Activated CD4-positive, alpha-beta T cell treated with anti-CD3 and anti-CD28 coated beads, Interleukin-2, amount 50 U/mL, for 16 hours (primary cell): ENCODE results near the gene IHH.

Experiments
- DNase-seq: peaks from one replicate; pipeline ENCODE4 v3.0.0-alpha.2; 2020

The IHH gene

DNA sequence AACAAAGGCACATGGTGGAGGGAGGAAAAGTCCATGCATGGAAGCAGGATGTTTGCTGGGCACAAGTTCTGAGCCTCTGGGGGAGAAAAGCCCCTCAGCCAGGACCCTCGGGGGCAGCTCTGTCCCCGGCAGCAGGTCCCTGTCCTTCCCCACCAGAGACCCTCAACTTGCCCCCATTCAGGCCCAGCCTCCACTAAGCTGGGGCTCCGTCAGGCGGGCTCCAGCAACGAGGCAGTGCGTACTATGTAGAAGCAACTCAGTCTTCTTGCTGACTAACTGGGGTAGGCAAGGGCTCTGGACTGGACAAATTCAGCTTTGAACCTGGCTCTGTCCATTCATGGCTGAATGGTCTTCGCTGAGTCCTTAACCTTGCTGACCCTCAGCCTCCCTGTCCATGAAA, 42.4 kb downstream of the IHH start:
- no peak for DNase-seq

DNA sequence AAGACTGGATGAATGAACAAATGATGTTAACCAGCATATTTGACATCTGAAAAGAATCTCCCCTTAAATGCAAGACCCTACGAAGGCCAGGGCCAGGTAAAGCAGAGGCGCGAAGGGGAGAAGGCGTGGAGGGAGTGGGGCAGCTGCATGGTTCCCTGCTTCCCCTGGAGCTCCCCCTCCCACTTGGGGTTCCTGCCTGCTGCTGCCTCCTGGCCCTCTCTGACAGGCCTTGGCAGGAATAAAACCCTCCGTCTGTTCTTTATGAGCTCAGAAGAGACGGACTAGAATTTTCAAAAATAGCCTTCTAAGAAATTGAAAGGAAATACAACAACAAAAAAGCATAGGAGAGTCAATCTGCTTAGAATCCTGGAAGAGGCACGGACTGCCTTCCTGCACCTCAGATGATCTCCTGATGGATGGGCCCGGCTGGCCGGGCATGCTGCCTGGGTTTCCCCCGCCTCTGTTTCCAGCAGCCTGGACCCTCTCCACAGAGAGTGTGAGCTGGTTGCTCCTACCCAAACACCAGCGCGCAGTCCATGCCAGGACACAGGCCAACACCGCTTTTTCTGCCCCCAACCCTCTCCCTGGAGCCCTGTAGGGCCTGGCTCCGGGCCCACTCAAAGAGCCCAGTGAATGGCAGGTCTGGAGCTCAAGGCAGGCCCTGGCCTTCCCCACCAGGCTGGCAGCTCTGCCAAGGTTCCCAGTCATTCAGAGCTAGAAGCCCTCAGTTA, 43.4 kb downstream of the IHH start:
- DNase-seq, result no peak

DNA sequence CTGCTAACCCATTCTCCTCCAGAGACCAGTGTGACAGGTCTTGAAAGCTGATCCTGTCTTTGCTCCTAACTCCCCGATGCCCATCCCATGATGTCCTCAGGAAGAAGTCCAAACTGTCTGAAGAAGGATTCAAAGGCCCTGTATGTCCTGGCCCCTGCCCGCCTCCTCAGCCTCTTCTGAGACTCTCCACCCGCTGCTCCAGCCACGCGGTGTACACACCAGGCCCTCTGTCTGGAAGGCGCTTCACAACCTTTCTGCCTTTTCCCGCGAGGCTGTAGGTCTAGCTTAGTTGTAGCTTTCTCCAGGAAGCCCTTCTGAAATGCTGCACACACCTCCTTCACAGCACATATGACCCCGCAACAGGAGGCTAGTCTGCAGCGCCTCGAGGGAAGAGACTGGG, 44.0 kb downstream of the IHH start:
- DNase-seq, result no peak

DNA sequence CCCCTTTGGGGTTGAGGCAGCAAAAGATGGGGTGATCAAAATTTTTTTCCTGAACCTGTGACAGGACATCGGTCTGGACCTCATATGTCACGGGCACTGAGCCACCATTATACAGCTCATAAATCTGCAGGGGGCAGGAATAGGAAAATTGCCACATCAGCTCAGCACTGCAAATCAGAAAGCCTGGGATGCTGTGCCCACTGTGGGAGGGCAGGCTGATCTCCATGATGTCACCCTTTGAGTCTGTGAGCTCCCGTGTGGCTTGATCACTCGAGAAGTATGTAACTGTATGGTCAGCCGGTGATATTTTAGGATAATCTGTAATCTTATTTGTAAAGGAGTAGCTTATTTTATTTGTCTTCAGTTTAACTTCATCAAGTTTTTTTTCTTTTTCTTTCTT, 49.8 kb downstream of the IHH start:
- DNase-seq, result no peak

DNA sequence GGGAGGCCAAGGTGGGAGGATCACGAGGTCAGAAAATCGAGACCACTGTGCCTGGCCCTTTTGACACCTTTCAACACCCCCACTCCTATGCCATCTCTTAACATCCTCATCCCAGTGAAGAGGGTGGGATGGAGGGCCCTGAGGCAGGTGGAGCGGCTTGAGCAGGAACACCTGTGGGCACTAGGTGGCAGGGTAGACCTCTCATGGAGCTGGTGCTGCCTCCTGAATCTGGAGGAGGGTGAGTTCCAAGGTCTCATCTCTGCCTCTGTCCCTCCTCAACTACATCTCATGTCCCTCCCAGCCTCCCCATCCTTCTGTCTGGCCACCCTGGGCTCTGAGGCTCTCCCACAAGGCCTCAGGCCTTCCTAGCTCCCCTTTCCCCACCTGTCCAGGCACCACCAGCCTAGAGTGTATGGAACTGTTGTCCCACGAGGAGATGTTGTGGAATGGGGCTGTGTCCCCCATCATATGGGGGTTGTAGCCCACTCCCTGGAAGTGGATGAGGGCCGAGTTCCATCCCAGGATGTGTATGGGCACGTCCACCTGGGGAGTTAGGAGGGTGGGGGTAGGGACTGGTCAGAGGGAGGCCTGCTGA, 50.5 kb downstream of the IHH start:
- DNase-seq, result peak; percentile 17

DNA sequence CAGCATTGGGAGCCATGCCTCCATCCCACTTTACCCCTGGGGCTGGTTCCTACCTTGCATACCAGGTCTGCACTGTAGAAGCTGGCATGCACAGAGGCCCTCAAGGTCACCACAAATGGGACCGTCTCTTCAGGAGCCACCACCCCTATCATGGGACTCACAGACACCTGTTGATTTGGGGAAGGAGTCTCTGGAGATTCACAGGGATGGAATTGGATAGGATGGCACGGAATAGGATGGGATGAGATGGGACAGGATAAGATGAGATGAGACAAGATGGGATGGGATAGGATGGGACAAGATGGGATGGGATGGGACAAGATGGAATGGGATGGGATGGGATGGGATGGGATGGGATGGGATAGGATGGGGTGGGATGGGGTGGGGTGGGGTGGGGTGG, 51.4 kb downstream of the IHH start:
- no peak for DNase-seq
